WTC11 (cell line): ENCODE measurements around the gene FBXO31. TPM values are rescaled to one million over a fixed set of nuclear protein-coding genes. Genes with fewer than 3 reads are reported as not detected.

Source experiments
- ATAC-seq: fragments of 200-7000 bp; cut with Tn5 transposase; 2 replicates; pipeline ENCODE4 v1.10.0; 2021; ENCODE audit warnings: mild to moderate bottlenecking, moderate library complexity
- CTCF ChIA-PET: fragments of 300-600 bp; sonication (Branson Sonifier 250); formaldehyde crosslinking; loops from one replicate; lab custom pipeline; 2021; ENCODE audit warnings: antibody characterized with exemption; lab: Charles Lee
- POLR2A ChIA-PET: fragments of 350-600 bp; sonication (Branson Sonifier 250); formaldehyde crosslinking; loops from one replicate; lab custom pipeline; 2021; ENCODE audit warnings: antibody characterized with exemption; lab: Charles Lee
- DNase-seq: peaks from one replicate; pipeline ENCODE4 v3.0.0; 2021; ENCODE audit warnings: low spot score
- H3K27ac Mint-ChIP-seq: 2 replicates; pipeline ENCODE4 v1.8.0; 2021; ENCODE audit warnings: mixed read lengths
- H3K27me3 Mint-ChIP-seq: 2 replicates; pipeline ENCODE4 v1.8.0; 2021; ENCODE audit warnings: low read depth, mild to moderate bottlenecking, moderate library complexity, mixed read lengths
- H3K36me3 Mint-ChIP-seq: 2 replicates; pipeline ENCODE4 v1.8.0; 2021; ENCODE audit warnings: mixed read lengths
- H3K4me1 Mint-ChIP-seq: 2 replicates; pipeline ENCODE4 v1.8.0; 2022; ENCODE audit warnings: mixed read lengths
- H3K4me3 Mint-ChIP-seq: 2 replicates; pipeline ENCODE4 v1.8.0; 2021; ENCODE audit warnings: mild to moderate bottlenecking, moderate library complexity, mixed read lengths
- H3K9me3 Mint-ChIP-seq: 2 replicates; pipeline ENCODE4 v1.8.0; 2021; ENCODE audit warnings: mixed read lengths
- CBFB ChIP-seq: sonication (generic); formaldehyde crosslinking; IDR thresholded peaks from 2 replicates; pipeline ENCODE4 v1.8.1; 2022; ENCODE audit warnings: mild to moderate bottlenecking, low read depth, missing genetic modification reagents
- ESRRA ChIP-seq: sonication (generic); formaldehyde crosslinking; IDR thresholded peaks from 2 replicates; pipeline ENCODE4 v1.8.1; 2022; ENCODE audit warnings: mild to moderate bottlenecking, missing genetic modification reagents, borderline replicate concordance
- ETV6 ChIP-seq: sonication (generic); formaldehyde crosslinking; IDR thresholded peaks from 2 replicates; pipeline ENCODE4 v1.8.1; 2022; ENCODE audit warnings: mild to moderate bottlenecking, missing genetic modification reagents
- FOXJ3 ChIP-seq: sonication (generic); formaldehyde crosslinking; IDR thresholded peaks from 2 replicates; pipeline ENCODE4 v1.9.0; 2021; ENCODE audit warnings: missing genetic modification reagents, mild to moderate bottlenecking, borderline replicate concordance
- FOXP1 ChIP-seq: sonication (generic); formaldehyde crosslinking; IDR thresholded peaks from 2 replicates; pipeline ENCODE4 v1.8.0; 2022; ENCODE audit warnings: missing genetic modification reagents, mild to moderate bottlenecking, moderate library complexity, borderline replicate concordance
- HMGA2 ChIP-seq: fragments of 250-450 bp; sonication (Bioruptor Pico); IDR thresholded peaks from 2 replicates; pipeline ENCODE4 v1.4.0; 2021; ENCODE audit warnings: mild to moderate bottlenecking, moderate library complexity
- IRF1 ChIP-seq: sonication (generic); formaldehyde crosslinking; IDR thresholded peaks from 2 replicates; pipeline ENCODE4 v1.8.0; 2023; ENCODE audit warnings: missing genetic modification reagents
- JAZF1 ChIP-seq: fragments of 250-450 bp; sonication (Bioruptor Pico); IDR thresholded peaks from 2 replicates; pipeline ENCODE4 v1.9.0; 2021; ENCODE audit warnings: moderate library complexity, mild to moderate bottlenecking, inconsistent platforms
- NFATC4 ChIP-seq: fragments of 250-450 bp; sonication (Bioruptor Pico); IDR thresholded peaks from 2 replicates; pipeline ENCODE4 v1.9.0; 2021; ENCODE audit warnings: mild to moderate bottlenecking
- PREB ChIP-seq: sonication (generic); formaldehyde crosslinking; IDR thresholded peaks from 2 replicates; pipeline ENCODE4 v1.8.1; 2022; ENCODE audit warnings: mild to moderate bottlenecking, missing genetic modification reagents, moderate library complexity, borderline replicate concordance
- RORB ChIP-seq: fragments of 250-450 bp; sonication (Bioruptor Pico); IDR thresholded peaks from 2 replicates; pipeline ENCODE4 v1.9.0; 2021; ENCODE audit warnings: mild to moderate bottlenecking
- SMAD4 ChIP-seq: sonication (generic); formaldehyde crosslinking; IDR thresholded peaks from 2 replicates; pipeline ENCODE4 v1.8.0; 2022; ENCODE audit warnings: mild to moderate bottlenecking, missing genetic modification reagents
- USF1 ChIP-seq: sonication (generic); formaldehyde crosslinking; IDR thresholded peaks from 2 replicates; pipeline ENCODE4 v1.8.0; 2022; ENCODE audit warnings: mild to moderate bottlenecking, missing genetic modification reagents
- total RNA-seq: library from RNA; stranded (reverse); gene quantifications from 3 replicates; pipeline ENCODE4 v1.2.3, GENCODE V29; 2021
- TF ChIP-seq, protein P1 (sequence below): fragments of 250-450 bp; sonication (Bioruptor Pico); IDR thresholded peaks from 2 replicates; pipeline ENCODE4 v1.9.0; 2021; ENCODE audit warnings: mild to moderate bottlenecking, borderline replicate concordance
- TF ChIP-seq, protein P2 (sequence below): fragments of 250-450 bp; sonication (Bioruptor Pico); IDR thresholded peaks from 2 replicates; pipeline ENCODE4 v1.8.0; 2021; ENCODE audit warnings: mild to moderate bottlenecking
- TF ChIP-seq, protein P3 (sequence below): sonication (generic); formaldehyde crosslinking; IDR thresholded peaks from 2 replicates; pipeline ENCODE4 v1.8.1; 2022; ENCODE audit warnings: missing genetic modification reagents, borderline replicate concordance
- TF ChIP-seq, protein P4 (sequence below): sonication (generic); formaldehyde crosslinking; IDR thresholded peaks from 2 replicates; pipeline ENCODE4 v1.8.0; 2022; ENCODE audit warnings: mild to moderate bottlenecking, missing genetic modification reagents
- TF ChIP-seq, protein P5 (sequence below): sonication (generic); formaldehyde crosslinking; IDR thresholded peaks from 2 replicates; pipeline ENCODE4 v1.8.0; 2022; ENCODE audit warnings: mild to moderate bottlenecking, missing genetic modification reagents

Gene FBXO31
- total RNA-seq, 1 experiment from 2014 or later: 22.6 TPM

DNA sequence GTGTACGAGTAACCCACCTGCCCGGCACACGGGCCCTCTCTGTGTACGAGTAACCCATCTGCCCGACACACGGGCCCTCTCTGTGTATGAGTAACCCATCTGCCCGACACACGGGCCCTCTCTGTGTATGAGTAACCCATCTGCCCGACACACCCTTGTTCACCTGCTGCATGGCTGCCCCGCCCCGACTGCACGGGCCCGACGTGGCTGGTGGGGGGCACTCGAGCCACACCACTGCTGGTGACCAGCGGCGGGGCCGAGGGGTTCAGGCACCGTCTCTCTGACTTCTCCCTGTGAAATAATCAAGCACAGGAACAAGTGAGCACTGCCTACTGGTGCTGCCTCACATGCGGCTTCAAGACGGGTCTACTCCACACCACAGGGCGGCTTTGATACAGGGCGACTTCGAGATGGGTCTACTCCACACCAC is 30.7 kb upstream of the FBXO31 start:
- no peak for ATAC-seq
- POLR2A ChIA-PET: no interaction called here

GRCh38 chr16:87412996-87413421 is 29.4 kb upstream of the FBXO31 start:
- TF ChIP-seq JAZF1 (CRISPR knock-in tag): no peak
- no peak for TF ChIP-seq NFATC4 (CRISPR knock-in tag)
- no peak for TF ChIP-seq PREB (CRISPR knock-in tag)
- no peak for TF ChIP-seq HMGA2 (CRISPR knock-in tag)
- no peak for TF ChIP-seq FOXJ3 (CRISPR knock-in tag)
- TF ChIP-seq, protein P1, sequence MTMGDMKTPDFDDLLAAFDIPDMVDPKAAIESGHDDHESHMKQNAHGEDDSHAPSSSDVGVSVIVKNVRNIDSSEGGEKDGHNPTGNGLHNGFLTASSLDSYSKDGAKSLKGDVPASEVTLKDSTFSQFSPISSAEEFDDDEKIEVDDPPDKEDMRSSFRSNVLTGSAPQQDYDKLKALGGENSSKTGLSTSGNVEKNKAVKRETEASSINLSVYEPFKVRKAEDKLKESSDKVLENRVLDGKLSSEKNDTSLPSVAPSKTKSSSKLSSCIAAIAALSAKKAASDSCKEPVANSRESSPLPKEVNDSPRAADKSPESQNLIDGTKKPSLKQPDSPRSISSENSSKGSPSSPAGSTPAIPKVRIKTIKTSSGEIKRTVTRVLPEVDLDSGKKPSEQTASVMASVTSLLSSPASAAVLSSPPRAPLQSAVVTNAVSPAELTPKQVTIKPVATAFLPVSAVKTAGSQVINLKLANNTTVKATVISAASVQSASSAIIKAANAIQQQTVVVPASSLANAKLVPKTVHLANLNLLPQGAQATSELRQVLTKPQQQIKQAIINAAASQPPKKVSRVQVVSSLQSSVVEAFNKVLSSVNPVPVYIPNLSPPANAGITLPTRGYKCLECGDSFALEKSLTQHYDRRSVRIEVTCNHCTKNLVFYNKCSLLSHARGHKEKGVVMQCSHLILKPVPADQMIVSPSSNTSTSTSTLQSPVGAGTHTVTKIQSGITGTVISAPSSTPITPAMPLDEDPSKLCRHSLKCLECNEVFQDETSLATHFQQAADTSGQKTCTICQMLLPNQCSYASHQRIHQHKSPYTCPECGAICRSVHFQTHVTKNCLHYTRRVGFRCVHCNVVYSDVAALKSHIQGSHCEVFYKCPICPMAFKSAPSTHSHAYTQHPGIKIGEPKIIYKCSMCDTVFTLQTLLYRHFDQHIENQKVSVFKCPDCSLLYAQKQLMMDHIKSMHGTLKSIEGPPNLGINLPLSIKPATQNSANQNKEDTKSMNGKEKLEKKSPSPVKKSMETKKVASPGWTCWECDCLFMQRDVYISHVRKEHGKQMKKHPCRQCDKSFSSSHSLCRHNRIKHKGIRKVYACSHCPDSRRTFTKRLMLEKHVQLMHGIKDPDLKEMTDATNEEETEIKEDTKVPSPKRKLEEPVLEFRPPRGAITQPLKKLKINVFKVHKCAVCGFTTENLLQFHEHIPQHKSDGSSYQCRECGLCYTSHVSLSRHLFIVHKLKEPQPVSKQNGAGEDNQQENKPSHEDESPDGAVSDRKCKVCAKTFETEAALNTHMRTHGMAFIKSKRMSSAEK (CRISPR knock-in tag): no peak
- no peak for TF ChIP-seq RORB (CRISPR knock-in tag)
- TF ChIP-seq FOXP1 (CRISPR knock-in tag): no peak
- no peak for TF ChIP-seq CBFB (CRISPR knock-in tag)
- no peak for TF ChIP-seq ESRRA (CRISPR knock-in tag)
- TF ChIP-seq, protein P2, sequence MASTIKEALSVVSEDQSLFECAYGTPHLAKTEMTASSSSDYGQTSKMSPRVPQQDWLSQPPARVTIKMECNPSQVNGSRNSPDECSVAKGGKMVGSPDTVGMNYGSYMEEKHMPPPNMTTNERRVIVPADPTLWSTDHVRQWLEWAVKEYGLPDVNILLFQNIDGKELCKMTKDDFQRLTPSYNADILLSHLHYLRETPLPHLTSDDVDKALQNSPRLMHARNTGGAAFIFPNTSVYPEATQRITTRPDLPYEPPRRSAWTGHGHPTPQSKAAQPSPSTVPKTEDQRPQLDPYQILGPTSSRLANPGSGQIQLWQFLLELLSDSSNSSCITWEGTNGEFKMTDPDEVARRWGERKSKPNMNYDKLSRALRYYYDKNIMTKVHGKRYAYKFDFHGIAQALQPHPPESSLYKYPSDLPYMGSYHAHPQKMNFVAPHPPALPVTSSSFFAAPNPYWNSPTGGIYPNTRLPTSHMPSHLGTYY (CRISPR knock-in tag): no peak
- TF ChIP-seq SMAD4: no peak
- TF ChIP-seq, all 79 proteins: peak for 0
- DNase-seq (no peak), ATAC-seq (no peak)
- Mint-ChIP-seq H3K9me3 (no peaks in the 10 kb centered on the region), H3K4me1 (no peaks in the 10 kb centered on the region), H3K36me3 (peaks cover 44% of the 10 kb centered on the region), H3K27ac (no peak overlapping the region), H3K4me3 (no peak overlapping the region), H3K27me3 (no peaks in the 10 kb centered on the region)
- POLR2A ChIA-PET: no interaction called here
- CTCF ChIA-PET: interaction anchor here (1.4 kb wide), 1 partner anchor 19 kb away, joined by 7 read pairs; no protein-coding TSS in a partner anchor

More for the DNA sequence above, 30.7 kb upstream of the FBXO31 start:
- no peaks in the 10 kb centered on the region for H3K27me3 Mint-ChIP-seq
- H3K4me1 Mint-ChIP-seq: no peaks in the 10 kb centered on the region
- TF ChIP-seq, protein P3, sequence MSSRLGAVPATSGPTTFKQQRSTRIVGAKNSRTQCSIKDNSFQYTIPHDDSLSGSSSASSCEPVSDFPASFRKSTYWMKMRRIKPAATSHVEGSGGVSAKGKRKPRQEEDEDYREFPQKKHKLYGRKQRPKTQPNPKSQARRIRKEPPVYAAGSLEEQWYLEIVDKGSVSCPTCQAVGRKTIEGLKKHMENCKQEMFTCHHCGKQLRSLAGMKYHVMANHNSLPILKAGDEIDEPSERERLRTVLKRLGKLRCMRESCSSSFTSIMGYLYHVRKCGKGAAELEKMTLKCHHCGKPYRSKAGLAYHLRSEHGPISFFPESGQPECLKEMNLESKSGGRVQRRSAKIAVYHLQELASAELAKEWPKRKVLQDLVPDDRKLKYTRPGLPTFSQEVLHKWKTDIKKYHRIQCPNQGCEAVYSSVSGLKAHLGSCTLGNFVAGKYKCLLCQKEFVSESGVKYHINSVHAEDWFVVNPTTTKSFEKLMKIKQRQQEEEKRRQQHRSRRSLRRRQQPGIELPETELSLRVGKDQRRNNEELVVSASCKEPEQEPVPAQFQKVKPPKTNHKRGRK: no peak
- H3K27ac Mint-ChIP-seq: no peak overlapping the region
- CTCF ChIA-PET: no interaction called here
- no peaks in the 10 kb centered on the region for H3K9me3 Mint-ChIP-seq
- no peak for DNase-seq
- H3K4me3 Mint-ChIP-seq: no peak overlapping the region
- H3K36me3 Mint-ChIP-seq: peaks cover 51% of the 10 kb centered on the region

- Mint-ChIP-seq H3K9me3 (no peaks in the 10 kb centered on the region), H3K36me3 (peaks cover 44% of the 10 kb centered on the region), H3K27me3 (no peaks in the 10 kb centered on the region), H3K27ac (no peak overlapping the region), H3K4me3 (no peak overlapping the region), H3K4me1 (no peaks in the 10 kb centered on the region)
- no peak for ATAC-seq
- no peak for DNase-seq
- no peak for TF ChIP-seq USF1
- TF ChIP-seq, protein P4, sequence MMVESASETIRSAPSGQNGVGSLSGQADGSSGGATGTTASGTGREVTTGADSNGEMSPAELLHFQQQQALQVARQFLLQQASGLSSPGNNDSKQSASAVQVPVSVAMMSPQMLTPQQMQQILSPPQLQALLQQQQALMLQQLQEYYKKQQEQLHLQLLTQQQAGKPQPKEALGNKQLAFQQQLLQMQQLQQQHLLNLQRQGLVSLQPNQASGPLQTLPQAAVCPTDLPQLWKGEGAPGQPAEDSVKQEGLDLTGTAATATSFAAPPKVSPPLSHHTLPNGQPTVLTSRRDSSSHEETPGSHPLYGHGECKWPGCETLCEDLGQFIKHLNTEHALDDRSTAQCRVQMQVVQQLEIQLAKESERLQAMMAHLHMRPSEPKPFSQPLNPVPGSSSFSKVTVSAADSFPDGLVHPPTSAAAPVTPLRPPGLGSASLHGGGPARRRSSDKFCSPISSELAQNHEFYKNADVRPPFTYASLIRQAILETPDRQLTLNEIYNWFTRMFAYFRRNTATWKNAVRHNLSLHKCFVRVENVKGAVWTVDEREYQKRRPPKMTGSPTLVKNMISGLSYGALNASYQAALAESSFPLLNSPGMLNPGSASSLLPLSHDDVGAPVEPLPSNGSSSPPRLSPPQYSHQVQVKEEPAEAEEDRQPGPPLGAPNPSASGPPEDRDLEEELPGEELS (CRISPR knock-in tag): no peak
- TF ChIP-seq ETV6 (CRISPR knock-in tag): no peak
- TF ChIP-seq, protein P5, sequence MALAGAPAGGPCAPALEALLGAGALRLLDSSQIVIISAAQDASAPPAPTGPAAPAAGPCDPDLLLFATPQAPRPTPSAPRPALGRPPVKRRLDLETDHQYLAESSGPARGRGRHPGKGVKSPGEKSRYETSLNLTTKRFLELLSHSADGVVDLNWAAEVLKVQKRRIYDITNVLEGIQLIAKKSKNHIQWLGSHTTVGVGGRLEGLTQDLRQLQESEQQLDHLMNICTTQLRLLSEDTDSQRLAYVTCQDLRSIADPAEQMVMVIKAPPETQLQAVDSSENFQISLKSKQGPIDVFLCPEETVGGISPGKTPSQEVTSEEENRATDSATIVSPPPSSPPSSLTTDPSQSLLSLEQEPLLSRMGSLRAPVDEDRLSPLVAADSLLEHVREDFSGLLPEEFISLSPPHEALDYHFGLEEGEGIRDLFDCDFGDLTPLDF (CRISPR knock-in tag): no peak
- no peak for TF ChIP-seq IRF1
- CTCF ChIA-PET: interaction anchor here (1.4 kb wide), 1 partner anchor 19 kb away, joined by 7 read pairs; no protein-coding TSS in a partner anchor
- POLR2A ChIA-PET: no interaction called here
These were observed 28.9 kb upstream of the FBXO31 start for GRCh38 chr16:87412371-87412995.
